ENCODE data around the gene KIF2C. TPM values are rescaled to one million over a fixed set of nuclear protein-coding genes. Genes with fewer than 3 reads are reported as not detected.
A peak's percentile ranks its signal among the peaks of the same experiment; 100 is the strongest.
"Not testable (repeated sequence)": the region's sequence is repeated elsewhere in the genome, so short reads cannot be mapped to it uniquely, and the experiment has no call there.

KIF2C gene
- total RNA-seq, 2 experiments from 2014 or later: 92.6 to 95.0 TPM

DNA sequence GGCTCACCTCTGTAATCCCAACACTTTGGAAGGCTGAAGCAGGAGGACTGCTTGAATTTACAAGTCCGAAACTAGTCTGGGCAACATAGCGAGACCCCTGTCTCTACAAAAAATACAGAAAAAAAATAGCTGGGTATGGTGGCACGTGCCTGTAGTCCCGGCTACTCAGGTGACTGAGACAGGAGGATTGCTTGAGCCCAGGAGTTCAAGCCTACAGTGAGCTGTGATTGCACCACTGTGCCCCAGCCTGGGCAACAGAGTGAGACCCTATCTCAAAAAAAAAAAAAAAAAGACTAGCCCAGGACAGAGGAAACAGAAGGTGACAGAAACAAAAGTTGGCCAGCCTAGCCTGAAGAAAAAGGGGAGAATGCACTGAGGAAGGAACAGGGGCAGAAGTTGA is 44.0 kb upstream of the KIF2C start:
- no peaks in the 10 kb centered on the region for H3K9me3 Mint-ChIP-seq
- no peak for TF ChIP-seq CTCF (IDR thresholded peaks at IDR 0.05)
- CTCF ChIA-PET: interaction anchor here (0.9 to 3.5 kb wide), 6 partner anchors 8 to 43 kb away, joined by 3 to 22 read pairs (median 8); no protein-coding TSS in a partner anchor
- H3K4me3 Mint-ChIP-seq: no peak overlapping the region
- intact Hi-C loops (cut with micrococcal nuclease): no loop called here
- DNase-seq (no peak), ATAC-seq (no peak)
- H3K36me3 Mint-ChIP-seq (ENCODE audit: low read depth): no peaks in the 10 kb centered on the region
- H3K27ac Mint-ChIP-seq: no peak overlapping the region
- H3K4me1 Mint-ChIP-seq (ENCODE audit: low read depth): peaks cover 41% of the 10 kb centered on the region
- no peaks in the 10 kb centered on the region for H3K27me3 Mint-ChIP-seq
- POLR2A ChIA-PET: interaction anchor here (2.1 to 6.9 kb wide), 2 partner anchors 26 to 35 kb away, joined by 13 to 58 read pairs; partner anchors contain the start of gene RNU5D-1

- H3K27me3 Mint-ChIP-seq: no peaks in the 10 kb centered on the region
- DNase-seq (no peak), ATAC-seq (no peak)
- ChIA-PET POLR2A (interaction anchor here (1.1 to 6.9 kb wide), 7 partner anchors 16 to 123 kb away, joined by 4 to 58 read pairs (median 6); partner anchors contain the start of genes RNU5D-1 and RPS8), CTCF (interaction anchor here (0.9 to 3.5 kb wide), 10 partner anchors 8 to 158 kb away, joined by 3 to 22 read pairs (median 8); partner anchors contain the start of gene RNU5D-1)
- no peaks in the 10 kb centered on the region for H3K9me3 Mint-ChIP-seq
- intact Hi-C loops (cut with micrococcal nuclease): no loop called here
- H3K27ac Mint-ChIP-seq: peak overlapping the region; percentile 85
- H3K4me1 Mint-ChIP-seq (ENCODE audit: low read depth): peaks cover 41% of the 10 kb centered on the region
- TF ChIP-seq CTCF (IDR thresholded peaks at IDR 0.05): no peak
- H3K4me3 Mint-ChIP-seq: no peak overlapping the region
- no peaks in the 10 kb centered on the region for H3K36me3 Mint-ChIP-seq (ENCODE audit: low read depth)
These were observed 43.5 kb upstream of the KIF2C start for GRCh38 chr1:44696101-44696500.

DNA sequence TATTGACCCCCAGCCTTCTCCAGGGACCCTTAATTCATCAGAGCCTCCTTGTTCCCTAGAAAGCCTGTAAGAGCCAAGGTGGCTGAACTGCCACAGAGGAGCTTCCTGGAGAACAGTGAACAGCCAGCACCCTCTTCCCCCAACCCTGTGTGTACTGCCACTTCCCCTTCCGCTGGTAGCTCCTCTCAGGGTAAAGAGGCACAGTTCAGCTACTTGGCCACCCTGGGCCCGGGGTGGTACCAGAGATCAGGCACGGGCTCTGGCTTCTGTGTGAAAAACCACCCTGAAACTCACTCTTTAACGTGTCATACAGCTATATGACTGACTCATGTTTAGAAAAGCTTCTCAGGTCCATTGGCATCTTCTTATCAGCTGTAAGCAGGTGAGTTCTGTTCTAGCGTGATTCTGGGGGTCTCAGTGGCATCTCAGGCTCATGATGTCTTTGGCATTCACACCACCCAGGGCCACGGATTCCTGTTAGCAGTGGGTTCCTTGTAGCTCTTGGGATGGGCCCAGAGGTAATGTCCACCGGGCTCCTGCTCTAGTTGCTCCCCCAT is 42.8 kb upstream of the KIF2C start:
- no peaks in the 10 kb centered on the region for H3K9me3 Mint-ChIP-seq
- no peaks in the 10 kb centered on the region for H3K36me3 Mint-ChIP-seq (ENCODE audit: low read depth)
- peaks cover 37% of the 10 kb centered on the region for H3K4me1 Mint-ChIP-seq (ENCODE audit: low read depth)
- H3K27me3 Mint-ChIP-seq: no peaks in the 10 kb centered on the region
- POLR2A ChIA-PET: interaction anchor here (1.1 to 6.9 kb wide), 9 partner anchors 8 to 122 kb away, joined by 4 to 58 read pairs (median 6); partner anchors contain the start of genes RNU5D-1 and RPS8
- ATAC-seq (peak; percentile 85), DNase-seq (peak; percentile 65)
- intact Hi-C loops (cut with micrococcal nuclease): no loop called here
- H3K27ac Mint-ChIP-seq: peak overlapping the region; percentile 85
- TF ChIP-seq CTCF (IDR thresholded peaks at IDR 0.05): no peak
- CTCF ChIA-PET: interaction anchor here (1.0 to 3.5 kb wide), 10 partner anchors 9 to 159 kb away, joined by 3 to 22 read pairs (median 8); partner anchors contain the start of gene RNU5D-1
- peak overlapping the region; percentile 41 for H3K4me3 Mint-ChIP-seq

DNA sequence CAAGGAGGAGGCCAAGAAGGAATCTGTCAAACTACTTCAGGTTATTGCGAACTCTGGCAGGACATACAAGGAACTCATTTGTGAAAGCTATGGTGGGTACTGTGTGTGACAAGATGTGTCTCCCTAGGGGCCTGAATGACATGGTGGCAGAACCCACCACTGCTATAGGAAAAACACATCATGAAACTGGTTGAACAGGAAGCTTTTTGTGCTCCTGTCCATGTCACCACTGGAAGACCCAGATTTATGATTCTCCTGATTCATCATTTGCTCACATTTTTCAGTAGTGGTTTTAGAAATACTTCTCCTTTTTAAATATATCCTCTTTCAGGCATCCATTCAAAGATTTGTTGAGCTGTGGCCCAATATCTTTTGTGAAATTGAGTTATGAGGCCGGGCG is 41.5 kb upstream of the KIF2C start:
- POLR2A ChIA-PET: interaction anchor here (0.7 to 6.9 kb wide), 3 partner anchors 10 to 33 kb away, joined by 3 to 58 read pairs (median 6); partner anchors contain the start of gene RNU5D-1
- peaks cover 30% of the 10 kb centered on the region for H3K4me1 Mint-ChIP-seq (ENCODE audit: low read depth)
- intact Hi-C loops (cut with micrococcal nuclease): no loop called here
- no peak overlapping the region for H3K4me3 Mint-ChIP-seq
- CTCF ChIA-PET: interaction anchor here (2.6 to 3.5 kb wide), 3 partner anchors 8 to 46 kb away, joined by 11 to 22 read pairs (median 13); no protein-coding TSS in a partner anchor
- peak overlapping the region; percentile 25 for H3K27ac Mint-ChIP-seq
- H3K27me3 Mint-ChIP-seq: no peaks in the 10 kb centered on the region
- TF ChIP-seq CTCF (IDR thresholded peaks at IDR 0.05): no peak
- no peak for ATAC-seq
- DNase-seq: no peak
- H3K9me3 Mint-ChIP-seq: no peaks in the 10 kb centered on the region
- H3K36me3 Mint-ChIP-seq (ENCODE audit: low read depth): no peaks in the 10 kb centered on the region

DNA sequence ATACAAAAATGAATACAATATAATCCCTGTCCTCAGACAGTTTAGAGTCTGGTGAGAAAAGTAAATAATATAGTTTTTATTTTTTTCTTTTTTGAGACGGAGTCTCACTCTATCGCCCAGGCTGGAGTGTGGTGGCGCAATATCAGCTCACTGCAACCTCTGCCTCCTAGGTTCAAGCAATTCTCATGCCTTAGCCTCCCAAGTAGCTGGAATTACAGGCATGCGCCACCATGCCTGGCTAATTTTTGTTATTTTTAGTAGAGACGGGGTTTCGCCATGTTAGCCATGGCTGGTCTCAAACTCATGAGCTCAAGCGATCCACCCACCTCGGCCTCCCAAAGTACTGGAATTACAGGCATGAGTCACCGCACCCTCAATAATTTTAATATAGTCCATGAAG is 40.3 kb upstream of the KIF2C start:
- H3K4me3 Mint-ChIP-seq; DNase-seq; H3K36me3 Mint-ChIP-seq (ENCODE audit: low read depth); H3K27ac Mint-ChIP-seq; intact Hi-C loops (cut with micrococcal nuclease); H3K9me3 Mint-ChIP-seq; POLR2A ChIA-PET; CTCF ChIA-PET; H3K27me3 Mint-ChIP-seq; ATAC-seq: not testable (repeated sequence)
- peaks cover 25% of the 10 kb centered on the region for H3K4me1 Mint-ChIP-seq (ENCODE audit: low read depth)

All from activated CD8-positive, alpha-beta T cell treated with anti-CD3 and anti-CD28 coated beads for 36 hours (primary cell).